Thyroid gland (tissue), 4 donors: ENCODE data around the gene EGLN3.

Experiments used
- POLR2A ChIP-seq, 2 donors: fragments of 450-650 bp; IDR thresholded peaks; one replicate each; pipeline ENCODE4 v1.6.1; 2017; ENCODE audit warnings: antibody characterized with exemption in 2 of 2, mild to moderate bottlenecking in 2 of 2, moderate library complexity in 1 of 2
- TF ChIP-seq, protein P1 (sequence below), 6 experiments: fragments of 200-600 bp in 3 of 6; fragments of 450-650 bp in 3 of 6; sonication (generic) in 3 of 6; IDR thresholded peaks; one replicate each; pipeline ENCODE4 v1.5.1; 2016 to 2019; ENCODE audit warnings: antibody characterized with exemption in 6 of 6, mild to moderate bottlenecking in 2 of 6, inconsistent platforms in 1 of 6, moderate library complexity in 1 of 6

DNA sequence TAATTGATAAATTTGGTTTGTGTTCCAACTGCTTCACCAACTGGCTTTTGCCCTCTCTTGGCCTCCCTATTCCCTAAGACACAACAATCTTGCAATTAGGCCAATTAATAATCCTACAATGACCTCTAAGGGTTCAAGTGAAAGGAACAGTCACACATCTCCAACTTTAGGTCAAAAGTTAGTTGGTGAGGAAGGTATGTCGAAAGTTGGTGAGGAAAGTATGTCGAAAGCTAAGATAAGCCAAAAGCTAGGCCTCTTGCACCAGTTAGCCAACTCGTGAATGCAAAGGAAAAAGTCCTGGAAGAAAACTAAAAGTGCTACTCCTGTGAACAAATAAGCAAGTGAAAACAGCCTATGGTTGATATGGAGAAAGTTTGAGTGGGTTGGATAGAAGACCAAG, 32.6 kb downstream of the EGLN3 start:
- TF ChIP-seq, protein P1, sequence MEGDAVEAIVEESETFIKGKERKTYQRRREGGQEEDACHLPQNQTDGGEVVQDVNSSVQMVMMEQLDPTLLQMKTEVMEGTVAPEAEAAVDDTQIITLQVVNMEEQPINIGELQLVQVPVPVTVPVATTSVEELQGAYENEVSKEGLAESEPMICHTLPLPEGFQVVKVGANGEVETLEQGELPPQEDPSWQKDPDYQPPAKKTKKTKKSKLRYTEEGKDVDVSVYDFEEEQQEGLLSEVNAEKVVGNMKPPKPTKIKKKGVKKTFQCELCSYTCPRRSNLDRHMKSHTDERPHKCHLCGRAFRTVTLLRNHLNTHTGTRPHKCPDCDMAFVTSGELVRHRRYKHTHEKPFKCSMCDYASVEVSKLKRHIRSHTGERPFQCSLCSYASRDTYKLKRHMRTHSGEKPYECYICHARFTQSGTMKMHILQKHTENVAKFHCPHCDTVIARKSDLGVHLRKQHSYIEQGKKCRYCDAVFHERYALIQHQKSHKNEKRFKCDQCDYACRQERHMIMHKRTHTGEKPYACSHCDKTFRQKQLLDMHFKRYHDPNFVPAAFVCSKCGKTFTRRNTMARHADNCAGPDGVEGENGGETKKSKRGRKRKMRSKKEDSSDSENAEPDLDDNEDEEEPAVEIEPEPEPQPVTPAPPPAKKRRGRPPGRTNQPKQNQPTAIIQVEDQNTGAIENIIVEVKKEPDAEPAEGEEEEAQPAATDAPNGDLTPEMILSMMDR (IDR thresholded peaks at IDR 0.05): no peak
- TF ChIP-seq POLR2A (IDR thresholded peaks at IDR 0.05): no peak
